DOHH2 (cell line): ENCODE data around the gene ODAD4.

Experiments
- H3F3A ChIP-seq: fragments of 200-600 bp; sonication (generic), shearing (Covaris generic); 2 replicates; pipeline ENCODE4 v1.6.0; 2016; ENCODE audit warnings: antibody characterized with exemption, mild to moderate bottlenecking; ENCODE audit not compliant: control insufficient read depth, insufficient read depth
- H3K27ac ChIP-seq: fragments of 200-600 bp; sonication (generic); 2 replicates; pipeline ENCODE4 v1.5.1; 2014; ENCODE audit warnings: low read depth, mild to moderate bottlenecking, low read length, moderate library complexity
- H3K27me3 ChIP-seq: fragments of 200-600 bp; sonication (generic); 2 replicates; pipeline ENCODE4 v1.6.1; 2014; ENCODE audit warnings: mild to moderate bottlenecking, low read length, mixed read lengths; ENCODE audit not compliant: control insufficient read depth
- H3K36me3 ChIP-seq: fragments of 200-600 bp; sonication (generic); 2 replicates; pipeline ENCODE4 v1.6.1; 2014; ENCODE audit warnings: mild to moderate bottlenecking, low read length, moderate library complexity, mixed read lengths; ENCODE audit not compliant: control insufficient read depth
- H3K4me1 ChIP-seq: fragments of 200-600 bp; sonication (generic); 2 replicates; pipeline ENCODE4 v1.6.1; 2014; ENCODE audit warnings: mild to moderate bottlenecking, low read length, mixed read lengths; ENCODE audit not compliant: control insufficient read depth
- H3K4me2 ChIP-seq: fragments of 200-600 bp; sonication (generic); 2 replicates; pipeline ENCODE4 v1.6.0; 2014; ENCODE audit warnings: mild to moderate bottlenecking, low read length, moderate library complexity
- H3K4me3 ChIP-seq: fragments of 200-600 bp; sonication (generic); 2 replicates; pipeline ENCODE4 v1.5.1; 2014; ENCODE audit warnings: mild to moderate bottlenecking, low read length, mixed read lengths
- H3K79me2 ChIP-seq: fragments of 200-600 bp; sonication (generic); 2 replicates; pipeline ENCODE4 v1.6.1; 2014; ENCODE audit warnings: mild to moderate bottlenecking, low read length, mixed read lengths; ENCODE audit not compliant: control insufficient read depth
- H3K9me2 ChIP-seq: fragments of 200-600 bp; sonication (generic); replicated peaks from 2 replicates; pipeline ENCODE4 v1.6.1; 2014; ENCODE audit warnings: mild to moderate bottlenecking, low read length, mixed read lengths; ENCODE audit not compliant: control insufficient read depth
- H3K9me3 ChIP-seq: fragments of 200-600 bp; sonication (generic); 2 replicates; pipeline ENCODE4 v1.6.1; 2014; ENCODE audit warnings: antibody characterized with exemption, low read length, mixed read lengths; ENCODE audit not compliant: control insufficient read depth, insufficient read depth
- H4K20me1 ChIP-seq: fragments of 200-600 bp; sonication (generic); 2 replicates; pipeline ENCODE4 v1.6.0; 2014; ENCODE audit warnings: low read depth, mild to moderate bottlenecking, antibody characterized with exemption, low read length, moderate library complexity; ENCODE audit not compliant: control insufficient read depth, insufficient read depth
- EZH2phosphoT487 ChIP-seq: fragments of 200-600 bp; sonication (generic); IDR thresholded peaks from 2 replicates; pipeline ENCODE4 v1.6.1; 2017; ENCODE audit warnings: borderline replicate concordance, mild to moderate bottlenecking, antibody characterized with exemption, low read length, moderate library complexity, mixed read lengths
- TF ChIP-seq, protein P1 (sequence below): fragments of 200-600 bp; sonication (generic); IDR thresholded peaks from one replicate; pipeline ENCODE4 v1.5.1; 2014; ENCODE audit warnings: antibody characterized with exemption, mild to moderate bottlenecking, low read depth, low read length; ENCODE audit not compliant: poor library complexity, severe bottlenecking

Gene ODAD4

DNA sequence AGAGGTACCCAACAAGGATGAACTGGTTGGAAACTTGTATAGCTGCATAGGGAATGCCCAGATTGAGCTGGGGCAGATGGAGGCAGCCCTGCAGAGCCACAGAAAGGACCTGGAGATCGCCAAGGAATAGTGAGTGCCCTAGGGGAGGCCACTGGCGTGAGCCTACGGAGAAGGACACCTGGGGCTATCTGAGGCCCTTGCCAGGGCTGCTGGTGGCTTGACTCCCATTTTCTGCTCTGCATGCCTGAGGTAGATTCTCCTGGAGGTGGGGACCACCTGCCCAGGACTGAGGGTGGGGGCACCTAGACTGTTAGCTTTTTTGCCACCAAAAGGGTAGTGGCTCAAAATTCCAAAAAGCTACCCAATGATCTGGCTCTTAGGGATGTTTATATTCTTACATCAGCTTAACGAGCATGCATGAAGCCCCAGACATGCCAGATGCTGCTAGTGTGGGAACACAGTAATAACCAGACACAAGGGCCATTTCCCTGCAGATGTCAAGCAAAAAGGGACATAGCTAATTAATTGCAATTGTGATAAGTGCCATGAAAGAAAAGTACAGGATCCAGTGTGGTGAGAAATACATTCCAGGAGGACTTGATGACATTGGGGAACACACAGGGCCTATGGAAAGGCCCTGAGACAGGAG is 8.8 kb downstream of the ODAD4 start:
- Histone ChIP-seq H3K9me2 (no peaks in the 10 kb centered on the region), H4K20me1 (no peaks in the 10 kb centered on the region), H3K27me3 (no peaks in the 10 kb centered on the region), H3F3A (no peaks in the 10 kb centered on the region), H3K36me3 (no peaks in the 10 kb centered on the region), H3K4me3 (no peak overlapping the region), H3K9me3 (no peaks in the 10 kb centered on the region), H3K4me2 (no peak overlapping the region), H3K79me2 (no peaks in the 10 kb centered on the region), H3K27ac (no peak overlapping the region), H3K4me1 (no peaks in the 10 kb centered on the region)
- TF ChIP-seq, protein P1, sequence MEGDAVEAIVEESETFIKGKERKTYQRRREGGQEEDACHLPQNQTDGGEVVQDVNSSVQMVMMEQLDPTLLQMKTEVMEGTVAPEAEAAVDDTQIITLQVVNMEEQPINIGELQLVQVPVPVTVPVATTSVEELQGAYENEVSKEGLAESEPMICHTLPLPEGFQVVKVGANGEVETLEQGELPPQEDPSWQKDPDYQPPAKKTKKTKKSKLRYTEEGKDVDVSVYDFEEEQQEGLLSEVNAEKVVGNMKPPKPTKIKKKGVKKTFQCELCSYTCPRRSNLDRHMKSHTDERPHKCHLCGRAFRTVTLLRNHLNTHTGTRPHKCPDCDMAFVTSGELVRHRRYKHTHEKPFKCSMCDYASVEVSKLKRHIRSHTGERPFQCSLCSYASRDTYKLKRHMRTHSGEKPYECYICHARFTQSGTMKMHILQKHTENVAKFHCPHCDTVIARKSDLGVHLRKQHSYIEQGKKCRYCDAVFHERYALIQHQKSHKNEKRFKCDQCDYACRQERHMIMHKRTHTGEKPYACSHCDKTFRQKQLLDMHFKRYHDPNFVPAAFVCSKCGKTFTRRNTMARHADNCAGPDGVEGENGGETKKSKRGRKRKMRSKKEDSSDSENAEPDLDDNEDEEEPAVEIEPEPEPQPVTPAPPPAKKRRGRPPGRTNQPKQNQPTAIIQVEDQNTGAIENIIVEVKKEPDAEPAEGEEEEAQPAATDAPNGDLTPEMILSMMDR: no peak
- no peak for TF ChIP-seq EZH2phosphoT487

DNA sequence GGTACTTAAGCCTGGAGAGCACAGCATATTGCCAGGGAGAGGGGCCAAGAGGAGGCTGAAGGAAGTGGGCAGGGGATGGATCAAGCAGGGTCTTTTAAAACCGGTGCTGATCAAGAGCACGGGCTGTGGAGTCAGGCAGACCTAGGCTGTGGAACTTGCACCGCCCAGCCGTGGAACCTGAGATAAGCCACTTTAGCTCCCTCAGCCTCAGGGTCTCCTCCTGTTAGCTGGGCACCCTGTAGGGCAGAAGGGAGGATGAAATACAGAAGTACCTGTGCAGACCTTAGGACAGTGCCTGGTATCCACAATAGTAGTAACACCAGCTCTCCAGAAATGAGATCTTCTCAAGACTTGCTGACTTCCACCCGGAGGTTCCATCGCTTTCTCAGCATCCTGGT is 9.3 kb downstream of the ODAD4 start:
- H3K9me3 ChIP-seq: no peaks in the 10 kb centered on the region
- no peaks in the 10 kb centered on the region for H3K36me3 ChIP-seq
- no peak overlapping the region for H3K27ac ChIP-seq
- H3K27me3 ChIP-seq: no peaks in the 10 kb centered on the region
- no peaks in the 10 kb centered on the region for H3F3A ChIP-seq
- H4K20me1 ChIP-seq: no peaks in the 10 kb centered on the region
- H3K79me2 ChIP-seq: no peaks in the 10 kb centered on the region
- H3K4me2 ChIP-seq: no peak overlapping the region
- H3K4me1 ChIP-seq: no peaks in the 10 kb centered on the region
- H3K9me2 ChIP-seq: no peaks in the 10 kb centered on the region
- TF ChIP-seq EZH2phosphoT487: no peak
- TF ChIP-seq, protein P1: no peak
- no peak overlapping the region for H3K4me3 ChIP-seq

DNA sequence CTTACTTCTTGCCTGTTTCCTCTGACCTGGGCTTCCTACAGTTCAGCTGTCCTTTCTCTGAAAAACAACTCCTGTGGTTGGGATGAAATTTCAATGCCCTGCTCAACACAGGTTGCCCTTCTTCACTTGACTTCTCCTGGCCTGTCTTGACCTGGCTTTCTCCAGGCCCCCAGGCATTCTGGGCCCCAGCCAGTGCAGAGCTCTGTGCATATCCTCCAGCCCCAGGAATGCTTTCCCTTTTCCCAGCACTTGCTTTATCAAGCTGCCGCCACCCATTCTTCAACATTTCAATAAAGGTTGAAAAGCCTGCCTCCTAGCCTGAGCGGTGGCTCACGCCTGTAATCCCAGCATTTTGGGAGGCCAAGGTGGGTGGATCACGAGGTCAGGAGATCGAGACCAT is 10.8 kb downstream of the ODAD4 start:
- H3K4me2 ChIP-seq: no peak overlapping the region
- H3K27ac ChIP-seq: no peak overlapping the region
- H3K36me3 ChIP-seq: no peaks in the 10 kb centered on the region
- H3K27me3 ChIP-seq: no peaks in the 10 kb centered on the region
- H3K9me3 ChIP-seq: no peaks in the 10 kb centered on the region
- H3F3A ChIP-seq: no peaks in the 10 kb centered on the region
- no peak overlapping the region for H3K4me3 ChIP-seq
- H4K20me1 ChIP-seq: no peaks in the 10 kb centered on the region
- no peaks in the 10 kb centered on the region for H3K79me2 ChIP-seq
- TF ChIP-seq, protein P1: no peak
- TF ChIP-seq EZH2phosphoT487: no peak
- H3K4me1 ChIP-seq: no peaks in the 10 kb centered on the region
- no peaks in the 10 kb centered on the region for H3K9me2 ChIP-seq
